ENCODE measurements around the gene C5orf46.

DNA sequence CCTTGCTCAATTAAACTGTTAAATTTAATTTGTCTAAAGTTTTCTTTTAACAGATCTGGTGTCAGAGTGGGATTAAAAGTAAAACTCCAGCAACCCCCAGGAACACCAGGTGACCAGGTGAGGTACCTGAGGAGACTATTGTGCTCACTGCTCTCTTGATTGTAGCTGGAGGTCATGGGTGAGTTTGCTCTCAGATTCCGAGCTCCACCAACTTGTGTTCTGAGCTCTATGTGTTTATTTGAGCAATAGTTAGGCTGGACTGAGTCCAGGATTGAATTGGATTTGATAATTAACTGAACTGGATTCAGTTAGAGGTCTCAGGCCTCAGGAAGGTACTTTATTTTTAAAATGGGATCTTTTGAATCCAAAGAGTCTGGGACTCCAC lies 45.7 kb downstream of the C5orf46 start:
- TF ChIP-seq, protein P1, sequence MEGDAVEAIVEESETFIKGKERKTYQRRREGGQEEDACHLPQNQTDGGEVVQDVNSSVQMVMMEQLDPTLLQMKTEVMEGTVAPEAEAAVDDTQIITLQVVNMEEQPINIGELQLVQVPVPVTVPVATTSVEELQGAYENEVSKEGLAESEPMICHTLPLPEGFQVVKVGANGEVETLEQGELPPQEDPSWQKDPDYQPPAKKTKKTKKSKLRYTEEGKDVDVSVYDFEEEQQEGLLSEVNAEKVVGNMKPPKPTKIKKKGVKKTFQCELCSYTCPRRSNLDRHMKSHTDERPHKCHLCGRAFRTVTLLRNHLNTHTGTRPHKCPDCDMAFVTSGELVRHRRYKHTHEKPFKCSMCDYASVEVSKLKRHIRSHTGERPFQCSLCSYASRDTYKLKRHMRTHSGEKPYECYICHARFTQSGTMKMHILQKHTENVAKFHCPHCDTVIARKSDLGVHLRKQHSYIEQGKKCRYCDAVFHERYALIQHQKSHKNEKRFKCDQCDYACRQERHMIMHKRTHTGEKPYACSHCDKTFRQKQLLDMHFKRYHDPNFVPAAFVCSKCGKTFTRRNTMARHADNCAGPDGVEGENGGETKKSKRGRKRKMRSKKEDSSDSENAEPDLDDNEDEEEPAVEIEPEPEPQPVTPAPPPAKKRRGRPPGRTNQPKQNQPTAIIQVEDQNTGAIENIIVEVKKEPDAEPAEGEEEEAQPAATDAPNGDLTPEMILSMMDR (IDR thresholded peaks at IDR 0.05): no peak
- no peak for TF ChIP-seq POLR2A (IDR thresholded peaks at IDR 0.05)

Measured in adrenal gland (tissue), 5 donors.